HG02798 (cell line): ENCODE data around the gene FN1.

Source experiments
- ATAC-seq: cut with Tn5 transposase; IDR thresholded peaks from one replicate; pipeline ENCODE4 v1.9.1; 2021; ENCODE audit warnings: mild to moderate bottlenecking; ENCODE audit not compliant: unreplicated experiment, poor library complexity

Gene FN1

GRCh38 chr2:215390550-215390913, 45.3 kb downstream of the FN1 start:
- no peak for ATAC-seq

- no peak for ATAC-seq
These were observed 47.7 kb downstream of the FN1 start for GRCh38 chr2:215388002-215388728.

- no peak for ATAC-seq
These were observed 49.3 kb downstream of the FN1 start for GRCh38 chr2:215386566-215386965.

GRCh38 chr2:215384710-215385109, 51.2 kb downstream of the FN1 start:
- no peak for ATAC-seq

GRCh38 chr2:215383652-215384279, 52.1 kb downstream of the FN1 start:
- ATAC-seq: no peak

GRCh38 chr2:215382480-215382879, 53.4 kb downstream of the FN1 start:
- no peak for ATAC-seq

- ATAC-seq: no peak
These were observed 53.9 kb downstream of the FN1 start for GRCh38 chr2:215382011-215382410.

- ATAC-seq: no peak
These were observed 55.2 kb downstream of the FN1 start for GRCh38 chr2:215380699-215381098.

- ATAC-seq: no peak
These were observed 55.9 kb downstream of the FN1 start for GRCh38 chr2:215379948-215380347.

- ATAC-seq: no peak
These were observed 56.8 kb downstream of the FN1 start for GRCh38 chr2:215379039-215379438.

- no peak for ATAC-seq
These were observed 57.8 kb downstream of the FN1 start for GRCh38 chr2:215378045-215378444.

- ATAC-seq: no peak
These were observed 58.6 kb downstream of the FN1 start for GRCh38 chr2:215377283-215377682.

- ATAC-seq: no peak
These were observed 59.6 kb downstream of the FN1 start for GRCh38 chr2:215376103-215376780.

GRCh38 chr2:215375467-215375830, 60.4 kb downstream of the FN1 start:
- ATAC-seq: no peak

GRCh38 chr2:215374642-215375466, 61.0 kb downstream of the FN1 start:
- ATAC-seq: no peak

GRCh38 chr2:215374002-215374401, 61.9 kb downstream of the FN1 start:
- no peak for ATAC-seq

- ATAC-seq: no peak
These were observed 62.8 kb downstream of the FN1 start for GRCh38 chr2:215372968-215373649.

- ATAC-seq: no peak
These were observed 63.7 kb downstream of the FN1 start for GRCh38 chr2:215371915-215372897.
